GM21576 (cell line): ENCODE data around the gene ARHGDIA.

Experiments used
- ATAC-seq: cut with Tn5 transposase; IDR thresholded peaks from one replicate; pipeline ENCODE4 v1.9.1; 2021; ENCODE audit warnings: mild to moderate bottlenecking, moderate library complexity; ENCODE audit not compliant: unreplicated experiment

The ARHGDIA gene

DNA sequence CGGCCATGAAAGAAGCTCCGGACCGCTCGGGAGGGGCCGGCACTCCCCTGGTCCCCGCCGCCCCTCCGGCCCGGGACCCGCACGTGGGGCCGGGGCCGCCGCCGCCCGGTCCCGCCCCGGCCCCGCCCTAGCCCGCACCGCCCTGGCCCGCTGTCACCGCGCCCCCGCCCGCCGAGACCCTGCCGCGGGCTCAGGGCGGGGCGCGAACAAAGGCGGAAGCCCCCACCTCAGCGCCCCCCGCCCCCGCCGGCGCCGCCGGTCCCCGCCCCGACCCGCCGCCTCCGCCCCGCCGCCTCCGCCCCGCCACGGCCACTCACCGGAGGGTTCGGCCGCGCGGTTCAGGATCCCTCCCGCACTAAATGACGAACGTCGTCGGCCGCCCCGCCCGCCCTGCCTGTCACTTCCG, at the start of gene ARHGDIA:
ARHGDIA (minus strand) TSS at position 357 of the 406 bp plus-strand sequence. CDS start 1,407 bp downstream, outside the sequence.
- ATAC-seq = peak; percentile 35

DNA sequence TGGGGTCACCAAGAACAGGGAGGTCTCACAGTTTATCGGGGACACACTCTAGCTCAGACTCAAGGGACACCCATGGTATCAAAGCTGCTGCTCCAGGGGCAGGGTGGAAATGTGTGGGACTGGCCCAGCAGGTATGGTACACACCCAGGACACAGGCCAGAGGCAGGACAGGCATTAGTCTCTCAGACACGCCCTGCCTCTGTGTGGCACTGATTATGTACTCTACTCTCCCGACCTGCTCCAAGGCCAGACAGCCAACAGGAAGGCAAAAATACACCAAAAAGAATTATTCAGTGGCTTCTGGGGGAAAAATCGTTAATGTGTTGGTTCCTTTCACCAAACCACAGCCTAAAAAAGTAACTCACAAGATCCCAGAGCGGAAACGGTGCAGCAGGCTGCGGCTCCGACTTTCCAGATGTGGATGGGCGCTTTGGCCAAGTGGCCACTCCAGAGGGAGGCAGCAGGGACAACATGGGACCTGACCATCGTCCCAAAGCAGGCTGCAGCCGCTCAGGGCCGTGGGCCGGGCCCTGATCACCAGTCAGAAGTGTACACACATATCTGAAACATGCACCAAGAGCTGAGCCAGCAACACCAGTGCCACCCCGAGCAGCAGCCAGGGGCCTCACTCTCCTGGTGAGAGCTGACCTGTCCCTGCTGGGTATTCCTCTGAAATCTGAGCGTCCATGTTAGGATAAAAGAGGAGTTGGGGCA, 47.9 kb upstream of the ARHGDIA start:
- no peak for ATAC-seq

DNA sequence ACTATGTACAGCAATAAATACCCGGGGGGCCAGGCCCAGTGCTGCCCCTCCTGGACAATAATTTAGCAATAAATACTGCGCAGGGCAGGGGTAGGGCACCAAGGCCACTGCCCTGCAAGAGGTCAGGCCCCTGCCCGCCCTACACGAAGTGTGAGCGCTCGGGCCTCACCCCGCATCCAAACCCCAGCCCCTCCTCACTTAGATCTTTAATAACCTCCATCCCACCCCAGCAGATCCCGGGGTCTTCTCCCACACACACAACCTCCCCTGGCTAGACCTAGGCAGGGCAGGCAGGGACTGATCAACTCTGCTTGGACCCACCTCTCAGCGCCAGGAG, 47.2 kb upstream of the ARHGDIA start:
- ATAC-seq = peak; percentile 20

DNA sequence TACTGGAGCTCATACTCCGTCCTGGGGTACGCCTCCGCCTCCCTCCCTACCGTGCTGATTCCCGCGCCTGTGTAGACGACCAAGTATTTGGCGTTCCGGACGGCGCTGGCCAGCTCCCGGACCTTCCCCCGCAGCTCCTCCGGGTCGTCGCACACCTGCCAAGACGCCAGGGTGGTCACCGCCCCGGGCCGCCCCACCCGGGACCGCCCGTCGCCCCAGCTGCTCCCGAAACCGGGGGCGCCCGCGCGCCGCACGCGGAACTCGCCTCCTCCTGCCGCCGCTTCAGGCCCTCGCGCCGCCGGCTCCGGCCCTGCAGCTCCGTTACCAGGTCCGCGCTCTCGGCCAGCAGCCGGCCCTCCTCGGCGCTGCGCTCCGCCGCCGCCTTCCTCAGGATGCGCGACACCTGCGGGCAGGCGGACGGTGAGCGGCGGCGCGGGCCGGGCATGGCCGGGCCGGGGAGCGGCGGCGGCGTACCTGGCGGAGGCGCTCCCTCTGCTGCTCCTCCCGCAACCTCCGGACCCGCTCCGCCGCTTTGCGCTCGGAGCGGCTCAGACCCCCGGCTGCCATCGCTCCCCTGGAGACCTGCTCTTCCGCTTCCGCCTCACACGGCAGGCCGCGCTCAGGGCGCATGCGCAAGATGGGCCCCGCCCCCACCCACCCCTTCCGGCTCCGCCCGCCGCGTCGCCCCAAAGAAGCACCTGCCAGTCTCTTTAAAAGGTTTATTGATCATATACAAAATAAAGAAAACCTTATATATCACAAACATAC, 46.6 kb upstream of the ARHGDIA start, which contains the start of gene SIRT7:
SIRT7 (minus strand) TSS at position 612 of the 768 bp plus-strand sequence; CDS start at position 567, 45 bp downstream.
- peak; percentile 64 for ATAC-seq

DNA sequence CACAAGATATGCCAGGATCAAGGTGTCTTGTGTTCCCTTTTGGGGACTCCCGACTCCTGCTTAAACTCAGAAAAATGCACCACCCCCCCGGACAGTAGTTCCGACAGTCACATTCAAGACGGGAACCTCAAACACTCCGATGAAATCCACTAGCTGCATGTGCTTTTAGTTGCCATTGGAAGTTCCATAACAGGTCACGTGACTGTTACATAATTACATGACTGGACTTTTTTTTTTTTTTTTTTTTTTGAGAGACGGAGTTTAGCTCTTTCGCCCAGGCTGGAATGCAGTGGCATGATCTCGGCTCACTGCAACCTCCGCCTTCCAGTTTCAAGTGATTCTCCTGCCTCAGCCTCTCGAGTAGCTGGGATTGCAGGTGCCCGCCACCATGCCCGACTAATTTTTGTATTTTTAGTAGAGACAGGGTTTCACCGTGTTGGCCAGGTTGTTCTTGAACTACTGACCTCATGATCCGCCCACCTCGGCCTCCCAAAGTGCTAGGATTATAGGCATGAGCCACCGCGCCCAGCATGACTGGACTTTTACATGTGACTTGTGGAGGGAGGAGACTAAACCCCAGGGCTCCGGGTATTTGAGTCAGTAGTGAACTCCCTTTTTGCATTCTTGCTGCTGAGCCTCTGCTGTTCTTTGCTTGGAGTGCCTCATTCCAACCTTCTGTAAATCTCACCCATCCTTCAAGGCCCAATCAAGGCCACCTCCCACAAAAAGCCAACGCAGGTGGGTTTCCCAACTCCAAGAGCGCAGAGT, 45.3 kb upstream of the ARHGDIA start:
- ATAC-seq = no peak

DNA sequence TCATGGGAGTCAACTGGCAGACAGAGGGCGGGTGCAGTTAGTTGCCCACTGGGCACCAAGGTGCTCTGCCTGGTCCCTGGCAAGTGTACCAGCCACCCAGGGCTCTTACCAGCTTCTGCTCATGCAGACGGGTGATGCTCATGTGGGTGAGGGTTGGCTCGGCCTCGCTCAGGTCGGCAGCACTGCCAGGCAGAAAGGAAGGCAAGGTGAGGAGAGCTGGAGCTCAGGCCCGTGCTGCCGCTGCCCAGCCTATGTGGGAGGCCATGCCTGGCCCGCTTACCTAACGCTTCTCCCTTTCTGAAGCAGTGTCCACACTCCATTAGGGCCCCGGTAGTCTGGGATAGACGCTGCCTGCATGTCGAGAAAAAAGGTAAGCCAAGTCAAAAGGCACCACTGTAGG, 44.2 kb upstream of the ARHGDIA start:
- ATAC-seq = no peak

DNA sequence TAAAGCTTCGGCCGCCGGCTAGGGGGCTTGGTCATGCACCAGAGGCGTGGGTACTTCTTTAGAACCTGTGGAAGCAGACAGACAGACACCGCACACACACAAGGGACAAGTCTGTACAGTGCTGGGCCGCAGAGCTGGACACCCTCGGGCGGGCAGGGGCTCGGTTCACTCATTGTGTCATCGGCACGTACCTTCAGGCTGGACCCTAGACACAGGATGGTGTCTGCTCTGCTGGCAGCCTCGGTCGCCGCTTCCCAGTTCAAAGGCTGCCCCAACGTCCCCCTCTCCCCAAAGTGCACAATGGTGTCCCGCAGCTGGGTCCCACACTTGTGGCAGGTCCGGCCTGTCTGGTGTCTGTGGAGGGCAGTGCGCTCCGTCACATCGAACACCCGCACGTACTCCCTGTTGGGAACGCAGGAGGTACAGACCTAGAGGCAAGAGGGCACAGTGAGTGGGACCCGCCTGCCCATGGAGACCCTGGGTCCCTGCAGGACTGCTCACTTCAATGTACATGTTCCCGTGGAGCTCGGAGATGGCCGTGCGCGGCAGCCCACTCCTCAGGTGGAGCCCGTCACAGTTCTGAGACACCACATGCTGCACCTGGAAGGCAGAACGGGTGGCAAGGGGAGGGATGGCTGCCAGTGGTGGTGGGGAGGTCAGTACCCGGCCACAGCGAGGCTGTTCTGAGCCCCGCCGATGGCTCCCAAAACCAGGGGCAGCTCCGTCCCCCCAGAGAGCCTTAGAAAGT, 43.1 kb upstream of the ARHGDIA start:
- ATAC-seq = no peak

DNA sequence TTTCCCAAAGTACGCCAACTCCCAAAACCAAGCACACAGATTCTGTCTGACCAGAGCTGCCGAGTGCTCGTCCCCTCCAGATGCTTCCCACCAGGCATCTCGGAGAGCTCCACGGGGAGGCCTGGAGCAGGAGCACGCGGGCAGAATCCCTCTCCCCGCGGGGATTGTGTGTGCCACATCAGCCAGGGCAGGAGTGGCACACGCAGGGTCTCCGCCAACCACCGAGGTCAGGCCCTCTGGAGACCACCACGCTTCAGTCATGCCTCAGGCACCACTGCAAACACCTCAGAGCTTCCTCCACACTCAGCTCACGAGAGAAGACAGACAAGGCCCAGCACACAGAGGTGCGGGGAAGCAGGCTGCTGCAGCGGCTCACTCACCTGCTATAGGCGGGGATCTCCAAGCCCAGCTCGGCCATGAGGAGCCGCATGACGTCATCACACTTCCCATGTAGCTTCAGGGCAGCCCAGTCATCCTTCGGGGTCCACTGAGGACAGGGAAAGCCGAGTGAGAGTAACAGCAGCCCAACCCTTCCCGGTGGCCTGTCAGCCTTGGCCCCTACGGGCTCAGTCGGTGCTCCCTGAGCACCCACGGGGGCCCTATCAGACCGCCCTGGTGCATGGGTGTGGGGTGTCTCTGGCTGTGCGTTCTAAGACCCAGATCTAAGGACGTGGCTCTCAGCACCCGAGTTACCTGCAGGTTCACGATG, 42.4 kb upstream of the ARHGDIA start:
- no peak for ATAC-seq

DNA sequence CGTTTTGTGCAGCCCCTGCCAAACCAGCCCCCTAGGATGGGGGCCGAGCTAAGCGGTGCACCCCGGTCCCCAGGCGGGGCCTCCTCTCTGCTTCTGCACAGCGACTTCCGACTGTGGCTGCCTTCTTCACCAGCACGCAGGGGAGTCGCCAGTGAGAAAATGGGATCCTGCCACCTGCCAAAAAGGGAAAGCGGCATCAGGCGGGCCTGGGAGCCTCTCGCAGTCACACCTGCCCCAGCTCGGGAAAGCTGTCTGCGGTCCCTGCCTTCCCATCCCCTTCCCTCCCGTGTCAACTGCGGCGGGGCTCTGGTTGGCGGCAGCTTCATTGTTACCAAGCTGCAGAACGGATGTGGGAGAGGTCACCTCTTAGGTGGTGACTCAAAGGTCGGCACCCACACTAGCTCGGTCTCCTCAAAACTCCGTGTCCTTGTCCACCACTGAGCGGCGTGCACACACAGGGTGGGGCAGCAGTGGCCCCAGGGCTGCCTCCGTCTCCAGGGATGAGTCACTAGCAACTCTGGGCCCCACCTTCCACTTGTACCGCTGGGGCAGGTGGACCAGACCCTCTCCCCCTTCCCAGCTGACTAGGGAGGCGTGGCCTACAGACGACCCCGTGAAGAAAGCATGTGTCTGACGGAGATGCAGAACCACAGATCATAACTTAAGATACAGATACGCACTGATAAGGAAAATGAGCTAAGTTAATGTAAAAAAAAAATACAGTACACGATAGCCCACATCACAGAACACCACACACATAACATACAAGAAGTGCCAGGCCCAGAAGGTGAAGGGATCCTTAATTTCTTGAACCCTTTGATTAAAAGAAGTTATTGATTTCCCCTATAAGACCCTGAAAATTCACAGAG, 41.5 kb upstream of the ARHGDIA start:
- no peak for ATAC-seq

DNA sequence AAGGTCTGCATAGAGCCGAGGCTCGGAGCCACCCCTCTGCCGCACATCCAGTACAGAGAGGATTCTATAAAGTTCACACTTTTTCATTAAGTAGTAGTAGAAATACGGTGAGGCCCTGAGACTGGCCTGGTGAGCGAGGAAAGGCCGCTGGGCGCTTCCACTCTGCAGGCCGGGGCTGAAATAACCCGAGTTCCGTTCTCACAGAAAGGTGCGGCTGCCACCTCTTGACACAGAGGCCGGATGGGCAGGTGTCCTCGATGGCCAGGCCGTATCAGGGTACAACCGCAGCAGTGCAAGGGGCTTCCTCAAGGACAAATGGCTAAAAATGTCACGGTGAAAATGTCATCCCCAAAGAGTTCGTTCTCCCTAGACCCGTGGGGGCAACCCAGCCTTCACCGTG, 40.8 kb upstream of the ARHGDIA start:
- ATAC-seq = no peak

DNA sequence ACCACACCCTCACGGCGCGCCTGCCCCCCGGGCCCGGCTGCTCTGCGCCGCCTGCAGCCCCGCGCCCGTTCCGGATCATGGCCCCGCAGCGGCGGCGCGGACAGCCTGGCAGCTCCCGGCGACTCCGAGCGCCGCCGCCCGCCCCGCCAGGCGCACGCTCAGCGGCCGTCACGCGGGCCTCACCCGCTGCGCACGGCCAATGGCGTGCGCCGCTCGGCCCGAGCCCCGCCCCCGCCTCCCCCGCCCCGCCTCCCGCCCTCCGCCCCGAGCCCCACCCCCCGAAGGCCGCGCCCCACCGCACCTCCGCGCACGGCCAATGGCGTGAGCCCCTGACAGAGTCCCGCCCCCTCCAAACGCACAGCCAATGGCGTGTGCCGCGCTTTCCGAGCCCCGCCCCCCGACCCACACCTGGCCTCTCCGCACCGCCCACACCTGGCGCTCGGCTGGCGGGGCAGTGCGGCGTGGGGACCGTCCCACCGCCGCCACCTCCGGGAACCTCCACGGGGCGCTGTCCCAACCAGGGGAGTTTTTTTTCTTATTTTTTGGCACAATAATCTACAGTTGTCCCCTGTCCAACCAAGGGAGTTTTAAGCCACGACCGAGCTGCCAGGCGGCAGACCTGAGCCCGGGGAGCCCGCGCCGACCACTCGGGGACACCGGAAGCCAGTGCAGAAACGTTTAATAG, 40.3 kb upstream of the ARHGDIA start, which contains the start of gene PCYT2:
PCYT2 (minus strand) TSS at position 123 of the 685 bp plus-strand sequence; CDS start at position 79, 44 bp downstream.
- ATAC-seq = peak; percentile 62

DNA sequence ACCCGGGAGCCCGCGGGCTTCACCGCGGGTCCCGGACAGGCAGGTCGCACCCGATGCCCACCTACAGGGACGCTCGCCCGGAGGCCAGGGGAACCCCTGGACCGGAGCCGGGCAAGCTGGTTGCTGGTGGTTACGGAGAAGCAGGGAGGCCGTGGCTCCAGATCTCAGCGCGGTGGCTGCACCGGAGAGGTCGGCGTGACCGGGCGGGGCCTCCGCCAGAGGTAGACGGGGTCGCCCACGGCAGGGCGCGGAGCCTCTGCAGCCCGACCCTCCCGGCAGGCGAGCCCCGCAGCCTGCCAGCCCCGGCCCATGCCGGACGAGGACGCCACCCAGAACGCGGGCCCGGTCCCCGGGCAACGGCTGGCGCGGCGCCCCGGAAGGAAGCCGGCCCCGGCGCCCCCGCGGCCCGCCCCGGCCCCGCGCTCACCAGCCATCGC, 39.7 kb upstream of the ARHGDIA start:
- ATAC-seq = peak; percentile 25

DNA sequence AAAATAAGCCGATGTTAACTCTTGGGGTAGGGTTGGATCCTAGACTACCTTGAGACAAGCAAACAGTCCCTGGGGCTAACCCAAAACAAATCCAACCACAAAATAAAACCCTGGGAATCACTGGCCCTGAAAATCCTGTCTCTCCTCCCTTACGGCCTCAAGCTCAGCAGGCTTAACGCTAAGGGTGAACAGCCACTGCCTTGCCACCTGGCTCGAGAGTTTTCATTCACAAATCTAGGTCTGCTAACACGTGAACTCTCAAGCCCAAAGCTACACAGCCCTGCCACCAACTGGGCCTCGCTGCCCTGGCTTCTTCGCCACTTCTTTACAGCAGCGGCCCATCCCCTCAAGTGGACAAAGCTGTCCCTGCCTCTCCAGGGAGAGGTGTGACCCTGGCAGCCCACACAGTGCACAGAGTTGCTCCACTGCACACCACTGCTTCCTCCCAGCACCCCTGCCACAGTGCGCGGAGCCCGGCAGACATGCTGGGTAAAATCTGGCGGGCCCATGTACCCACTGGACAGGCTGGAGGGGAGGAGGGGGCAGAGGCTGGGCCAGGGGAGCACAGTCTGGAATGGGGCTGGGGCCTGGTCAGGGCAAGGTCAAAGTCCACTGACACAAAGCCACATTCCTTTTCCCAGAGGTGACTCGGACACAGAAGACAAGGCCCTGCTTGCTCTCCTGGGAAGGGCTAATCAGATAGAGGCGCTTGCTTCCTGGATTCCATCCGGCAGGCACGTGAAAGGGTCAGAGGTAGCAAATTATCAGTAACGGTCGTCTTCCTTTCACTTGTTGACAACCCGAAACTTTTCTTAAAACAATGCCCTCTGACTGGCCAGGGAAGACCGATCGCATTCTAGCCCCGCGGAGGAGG, 39.1 kb upstream of the ARHGDIA start:
- ATAC-seq = no peak

DNA sequence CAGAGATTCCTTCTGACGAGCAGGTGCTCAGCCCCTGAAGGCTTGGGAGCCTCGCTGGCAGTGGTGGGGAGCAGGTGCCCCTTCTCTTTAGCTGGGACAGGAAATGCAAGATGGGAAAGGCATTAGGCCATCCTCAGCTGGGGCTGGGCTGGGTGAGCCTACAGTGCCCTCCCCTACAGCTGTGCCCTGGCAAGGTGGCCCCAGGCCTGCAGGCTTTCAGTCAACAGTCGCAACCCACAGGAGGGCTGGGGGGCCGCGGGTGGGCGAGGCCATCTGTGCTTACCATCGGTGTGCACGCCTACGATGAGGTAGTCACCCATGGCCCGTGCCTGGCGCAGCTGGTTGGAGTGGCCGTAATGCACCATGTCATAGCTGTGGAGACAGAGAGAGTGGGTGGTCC, 38.1 kb upstream of the ARHGDIA start:
- ATAC-seq = no peak

DNA sequence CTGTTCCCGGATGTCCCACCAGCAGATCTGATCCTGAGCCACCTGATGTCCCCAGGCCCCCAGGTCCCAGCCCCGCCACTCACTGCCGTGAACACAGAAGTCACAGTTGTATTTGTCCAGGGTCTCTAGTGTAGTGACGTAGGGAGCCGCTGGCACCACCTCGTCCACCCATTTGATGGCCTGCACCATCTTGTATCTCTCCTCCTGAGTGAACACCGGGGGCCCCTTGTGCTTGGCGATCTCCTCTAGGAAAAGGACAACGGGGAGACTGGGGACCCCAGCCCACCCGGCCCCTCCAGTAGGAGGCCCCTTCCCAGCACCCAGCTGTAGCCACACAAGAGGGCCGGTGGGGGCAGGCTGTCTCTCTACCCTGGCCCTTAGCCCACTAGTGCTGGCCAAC, 37.7 kb upstream of the ARHGDIA start:
- no peak for ATAC-seq

DNA sequence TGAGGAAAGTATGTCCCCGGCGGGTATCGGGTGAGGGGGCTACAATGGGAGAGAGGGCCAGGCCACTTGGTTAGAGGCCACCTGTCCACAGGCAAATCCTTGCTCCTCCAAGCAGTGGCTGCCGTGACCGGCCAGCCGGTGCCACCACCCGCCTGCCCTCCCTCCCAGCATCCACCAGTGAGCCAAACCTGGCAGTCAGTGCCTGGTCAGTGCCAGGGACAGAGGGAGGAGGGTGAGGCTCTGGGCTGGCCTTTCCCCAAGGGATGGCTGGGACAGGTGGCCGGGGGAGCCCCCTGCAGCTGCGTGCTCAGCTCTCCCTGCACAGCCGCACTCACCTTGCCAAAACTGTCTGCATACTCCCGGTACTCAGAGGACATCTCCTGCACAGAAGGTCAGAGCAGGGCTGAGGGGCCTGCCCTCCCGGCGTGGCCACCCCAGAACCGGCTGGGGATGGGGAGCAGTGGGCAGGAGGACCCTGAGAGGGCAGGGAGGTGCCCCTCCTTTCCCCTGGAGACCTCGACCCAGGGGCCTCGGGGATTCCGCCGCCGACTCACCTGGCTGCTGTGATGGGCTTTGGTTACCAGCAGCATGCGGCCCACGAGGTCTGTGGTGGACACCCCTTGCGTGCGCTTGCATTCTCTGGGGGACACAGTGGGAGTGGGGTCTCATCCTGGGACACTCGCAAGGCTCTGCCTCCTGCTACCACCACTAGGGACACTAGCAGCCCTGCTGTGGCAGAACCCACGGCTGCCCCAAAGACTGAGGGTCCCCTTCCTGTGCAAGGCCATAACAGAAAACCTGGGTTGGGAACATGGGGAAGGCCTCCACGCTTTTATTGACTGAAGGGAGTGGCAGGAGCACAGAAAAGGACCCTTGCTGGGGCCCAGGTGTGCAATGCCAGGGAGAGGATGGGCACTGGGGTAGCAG, 36.3 kb upstream of the ARHGDIA start:
- ATAC-seq = no peak
